ENCODE data around the gene CHKA.

Gene CHKA

GRCh38 chr11:68071281-68072048 is 49.7 kb downstream of the CHKA start:
- no peak for DNase-seq (ENCODE audit: low read depth in 2 of 2)

DNA sequence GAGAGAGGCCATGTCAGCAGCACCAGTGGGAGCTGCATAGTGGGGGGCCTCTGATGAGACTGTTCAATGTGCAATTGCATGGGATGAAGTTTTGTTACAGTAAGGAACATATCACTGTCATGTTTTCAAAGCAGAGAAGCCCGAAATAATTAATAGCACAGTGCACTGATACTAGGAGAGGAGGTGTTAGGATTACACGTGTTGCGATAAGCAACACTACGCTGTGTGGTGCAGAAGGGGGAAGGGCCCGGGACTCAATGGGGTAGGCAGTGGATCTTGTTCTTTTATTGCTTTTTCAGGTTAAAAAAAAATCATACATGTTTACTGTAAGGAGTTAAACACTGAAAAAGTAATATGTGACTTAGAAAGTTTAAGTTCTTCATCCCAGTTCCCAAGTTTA is 53.2 kb downstream of the CHKA start:
- no peak for DNase-seq (ENCODE audit: low read depth in 2 of 2)

DNA sequence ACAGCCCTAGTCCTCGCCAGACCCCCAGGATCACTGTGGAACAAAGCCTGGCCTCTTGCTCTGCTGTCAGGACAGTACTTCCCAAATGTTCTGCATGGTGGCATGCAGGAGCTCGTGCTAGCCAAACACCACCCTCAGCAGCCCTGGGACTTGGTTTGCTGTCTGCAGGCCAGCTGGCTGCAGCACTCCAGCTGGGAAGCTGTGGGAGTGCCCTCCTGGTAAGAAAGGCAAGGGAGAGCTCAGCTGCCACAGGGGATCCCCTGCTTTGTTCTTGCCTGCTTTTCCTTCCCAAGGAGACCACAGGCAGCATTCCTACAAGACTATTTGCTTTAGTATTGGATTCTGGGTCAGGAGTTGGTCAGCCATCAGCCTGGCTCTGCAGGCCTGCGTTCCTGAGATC is 54.4 kb downstream of the CHKA start:
- no peak for DNase-seq (ENCODE audit: low read depth in 2 of 2)

DNA sequence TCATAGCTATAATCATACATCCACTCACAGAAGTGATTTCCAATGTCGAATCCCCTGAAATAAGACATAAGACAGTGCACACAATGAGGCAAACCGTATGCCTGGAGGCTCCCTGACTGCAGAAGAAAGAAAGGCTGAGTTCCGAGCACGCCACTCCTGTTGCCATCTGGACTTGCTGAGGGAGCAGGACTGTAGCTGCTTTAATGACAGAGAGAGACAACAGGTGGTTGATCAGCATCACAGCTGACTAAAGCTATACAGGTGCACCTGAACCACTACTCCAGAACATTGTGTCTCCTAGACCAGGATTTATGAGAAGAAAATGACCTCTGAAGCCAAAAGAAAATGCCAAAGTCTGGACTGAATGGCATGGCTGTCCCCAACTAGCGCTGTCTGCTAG is 55.3 kb downstream of the CHKA start:
- DNase-seq (ENCODE audit: low read depth in 2 of 2): no peak

GRCh38 chr11:68064926-68065325 is 56.3 kb downstream of the CHKA start:
- no peak for DNase-seq (ENCODE audit: low read depth in 2 of 2)

DNA sequence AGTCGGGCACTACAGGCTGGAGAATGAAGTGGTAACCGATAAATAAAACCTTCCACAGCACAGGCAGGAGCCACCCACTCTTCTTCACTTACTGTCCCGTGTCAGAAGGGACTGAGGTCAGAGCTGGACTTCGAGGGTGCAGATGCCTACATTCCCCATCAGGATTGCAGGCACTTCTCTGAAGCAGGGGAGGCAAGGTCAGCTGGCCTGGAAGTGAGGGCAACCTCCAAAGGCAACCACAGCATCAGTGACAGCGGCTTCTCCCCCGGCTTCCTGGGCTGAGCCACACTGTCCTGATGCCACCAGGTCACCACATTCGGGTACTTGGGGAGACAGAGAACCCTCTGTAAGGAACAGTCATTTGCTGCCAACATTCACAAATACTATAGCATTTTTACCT is 59.7 kb downstream of the CHKA start:
- no peak for DNase-seq (ENCODE audit: low read depth in 2 of 2)

DNA sequence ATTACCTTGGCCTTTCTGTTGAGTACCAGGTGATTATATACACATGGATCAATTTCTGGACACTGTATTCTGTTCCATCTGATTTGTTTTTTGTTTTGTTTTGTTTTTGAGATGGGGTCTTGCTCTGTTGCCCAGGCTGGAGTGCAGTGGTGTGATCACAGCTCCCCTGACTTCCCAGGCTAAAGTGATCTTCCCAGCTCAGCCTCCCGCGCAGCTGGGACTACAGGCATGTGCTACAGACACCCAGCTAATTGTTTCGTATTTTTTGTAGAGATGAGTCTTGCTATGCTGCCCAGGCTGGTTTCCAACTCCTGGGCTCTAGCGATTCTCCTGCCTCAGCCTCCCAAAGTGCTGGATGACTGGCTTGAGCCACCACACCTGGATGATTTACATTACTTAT is 63.4 kb downstream of the CHKA start:
- no peak for DNase-seq (ENCODE audit: low read depth in 2 of 2)

DNA sequence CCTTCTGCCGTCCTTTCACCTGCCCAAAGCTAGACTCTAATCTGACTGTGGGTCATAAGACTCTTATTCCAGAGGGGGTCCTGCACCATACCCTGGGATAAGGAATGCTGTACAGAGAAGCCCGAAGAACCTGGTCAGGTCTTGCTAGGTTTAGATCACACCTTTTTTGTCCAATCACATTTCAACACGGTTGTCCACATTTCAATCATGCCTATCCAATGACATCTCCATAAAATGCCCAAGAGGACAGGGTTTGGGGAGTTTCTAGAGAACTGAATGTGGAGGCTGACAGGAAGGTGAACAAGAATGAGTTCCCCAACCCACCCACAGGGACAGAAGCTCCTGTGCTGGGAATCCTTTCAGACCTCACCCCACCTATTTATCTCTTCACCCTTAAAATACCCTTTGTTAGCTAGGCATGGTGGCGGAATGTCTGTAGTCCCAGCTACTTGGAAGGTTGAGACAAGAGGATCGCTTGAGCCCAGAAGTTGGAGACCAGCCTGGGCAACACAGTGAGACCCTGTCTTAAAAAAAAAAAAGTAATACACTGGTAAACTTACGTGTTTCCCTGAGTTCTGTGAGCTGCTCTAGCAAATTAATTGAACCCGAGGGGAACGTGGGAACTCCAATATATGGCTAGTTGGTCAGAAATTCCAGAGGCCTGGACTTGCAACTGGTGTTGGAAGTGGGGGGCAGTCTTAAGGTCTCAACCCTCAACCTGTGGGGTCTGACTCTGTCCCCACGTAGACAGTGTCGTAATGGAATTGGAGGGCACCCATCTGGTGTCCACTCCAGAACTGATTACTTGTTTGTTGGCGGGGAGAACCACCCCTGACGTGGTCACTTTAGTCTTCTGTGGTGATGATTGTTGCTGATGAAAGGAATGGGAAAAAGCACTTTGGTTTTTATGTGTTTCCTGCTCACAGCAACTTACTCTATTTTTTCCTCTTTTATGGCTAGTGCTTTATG is 64.6 kb downstream of the CHKA start:
- no peak for DNase-seq (ENCODE audit: low read depth in 2 of 2)

DNA sequence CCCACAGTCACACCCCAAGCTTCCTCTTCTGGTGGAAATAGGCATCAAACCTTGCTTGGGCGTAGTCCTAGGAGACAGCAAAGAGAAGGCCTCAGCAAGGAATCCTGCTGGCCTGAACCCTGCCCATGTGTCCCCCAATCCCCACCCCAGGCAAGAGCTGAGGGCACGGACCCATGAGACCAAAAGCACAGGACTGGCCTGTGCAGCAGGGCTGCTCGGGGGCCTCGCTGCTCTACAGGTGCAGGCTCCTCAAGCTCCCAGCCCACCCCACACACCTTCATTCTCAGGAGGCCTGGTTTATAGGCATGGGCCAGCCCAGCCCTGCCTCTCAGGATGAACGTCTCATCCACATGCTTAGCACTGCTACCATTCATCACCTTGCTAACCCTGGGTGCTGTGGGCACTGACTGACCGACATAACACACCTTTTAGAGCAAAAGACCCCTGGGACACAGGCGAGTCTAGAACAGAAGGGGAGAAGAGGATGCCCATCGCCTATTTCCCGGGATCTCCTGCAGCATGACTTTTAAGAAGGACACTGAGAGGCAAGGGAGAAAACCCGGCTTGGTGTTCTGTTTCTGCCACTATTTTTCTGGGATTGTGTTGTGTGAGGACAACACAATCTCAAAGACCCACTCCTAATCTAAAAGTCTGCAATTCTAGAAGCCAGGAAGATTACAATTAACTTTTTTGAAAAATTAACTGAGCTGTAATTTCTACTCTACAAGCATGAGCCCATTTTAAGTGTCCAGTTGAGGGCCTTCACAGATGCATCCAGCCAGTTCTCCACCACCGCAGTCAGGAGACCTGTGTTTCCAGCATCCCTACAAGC is 67.0 kb downstream of the CHKA start:
- no peak for DNase-seq (ENCODE audit: low read depth in 2 of 2)

- no peak for DNase-seq (ENCODE audit: low read depth in 2 of 2)
Observed at GRCh38 chr11:68053117-68053516, 68.1 kb downstream of the CHKA start.

- DNase-seq (ENCODE audit: low read depth in 2 of 2): no peak
Observed at GRCh38 chr11:68052137-68052873, 68.9 kb downstream of the CHKA start.

DNA sequence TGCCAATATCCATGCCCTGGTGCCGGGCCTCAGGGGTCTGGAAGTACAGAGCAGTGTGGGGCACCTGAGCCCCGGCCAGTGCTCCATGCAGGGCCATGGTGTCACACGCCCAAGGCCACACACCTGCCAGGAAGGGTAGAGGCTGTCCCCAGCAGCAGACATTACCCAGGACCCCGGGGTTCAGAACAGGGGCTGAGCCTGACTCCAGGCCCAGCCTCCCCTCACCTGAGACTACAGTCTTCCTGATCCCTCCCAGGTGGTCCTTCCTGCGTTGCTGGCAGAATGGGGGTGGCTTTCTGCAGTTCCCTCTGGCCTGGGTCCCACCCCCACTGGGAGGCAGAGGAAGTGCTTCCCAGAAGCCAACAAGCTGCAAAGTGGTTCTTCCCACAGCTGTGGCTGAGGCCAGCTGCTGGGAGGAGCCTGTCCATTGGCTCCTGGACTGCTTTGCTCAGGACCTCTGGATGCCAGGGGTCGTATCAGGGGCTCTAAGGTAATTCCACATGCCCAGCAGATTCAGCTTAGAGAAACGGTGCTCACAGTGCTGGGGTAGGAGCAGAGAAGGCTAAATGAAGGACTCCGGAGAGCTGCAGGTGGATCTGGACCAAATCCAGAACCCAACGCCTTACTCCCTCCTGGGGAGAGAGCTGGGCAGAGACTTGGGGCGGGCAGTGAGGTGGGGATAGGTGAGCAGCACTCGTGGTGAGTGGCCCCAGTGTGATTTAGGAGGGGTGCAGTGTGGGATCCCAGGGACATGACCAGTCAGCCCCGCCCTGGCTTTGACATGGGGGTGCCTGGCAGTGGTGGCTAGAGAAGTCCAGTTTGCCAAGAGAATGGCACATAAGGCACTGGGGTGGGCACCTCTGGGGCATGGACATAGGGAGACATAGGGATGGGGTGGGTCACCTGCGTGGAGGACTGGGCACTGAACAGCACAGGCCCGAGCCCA is 69.7 kb downstream of the CHKA start:
- DNase-seq (ENCODE audit: low read depth in 2 of 2): no peak

DNA sequence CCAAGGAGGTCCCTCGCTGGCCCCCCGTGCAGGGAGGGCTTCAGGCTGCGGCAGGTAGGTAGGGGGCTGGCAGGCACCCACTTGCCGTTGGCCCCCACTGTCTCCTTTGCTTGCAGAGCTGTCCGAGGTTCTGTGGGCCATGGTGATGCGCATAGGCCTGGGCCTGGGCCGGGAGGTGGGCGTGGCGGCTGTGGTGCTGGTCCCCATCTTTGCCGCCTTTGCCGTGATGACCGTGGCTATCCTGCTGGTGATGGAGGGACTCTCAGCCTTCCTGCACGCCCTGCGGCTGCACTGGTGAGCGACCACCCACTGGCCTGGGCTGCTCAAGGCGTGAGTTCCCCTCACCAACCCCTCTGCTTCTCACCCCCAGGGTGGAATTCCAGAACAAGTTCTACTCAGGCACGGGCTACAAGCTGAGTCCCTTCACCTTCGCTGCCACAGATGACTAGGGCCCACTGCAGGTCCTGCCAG is 70.8 kb downstream of the CHKA start:
- DNase-seq (ENCODE audit: low read depth in 2 of 2): no peak

GRCh38 chr11:68049509-68050370 is 71.4 kb downstream of the CHKA start:
- no peak for DNase-seq (ENCODE audit: low read depth in 2 of 2)

DNA sequence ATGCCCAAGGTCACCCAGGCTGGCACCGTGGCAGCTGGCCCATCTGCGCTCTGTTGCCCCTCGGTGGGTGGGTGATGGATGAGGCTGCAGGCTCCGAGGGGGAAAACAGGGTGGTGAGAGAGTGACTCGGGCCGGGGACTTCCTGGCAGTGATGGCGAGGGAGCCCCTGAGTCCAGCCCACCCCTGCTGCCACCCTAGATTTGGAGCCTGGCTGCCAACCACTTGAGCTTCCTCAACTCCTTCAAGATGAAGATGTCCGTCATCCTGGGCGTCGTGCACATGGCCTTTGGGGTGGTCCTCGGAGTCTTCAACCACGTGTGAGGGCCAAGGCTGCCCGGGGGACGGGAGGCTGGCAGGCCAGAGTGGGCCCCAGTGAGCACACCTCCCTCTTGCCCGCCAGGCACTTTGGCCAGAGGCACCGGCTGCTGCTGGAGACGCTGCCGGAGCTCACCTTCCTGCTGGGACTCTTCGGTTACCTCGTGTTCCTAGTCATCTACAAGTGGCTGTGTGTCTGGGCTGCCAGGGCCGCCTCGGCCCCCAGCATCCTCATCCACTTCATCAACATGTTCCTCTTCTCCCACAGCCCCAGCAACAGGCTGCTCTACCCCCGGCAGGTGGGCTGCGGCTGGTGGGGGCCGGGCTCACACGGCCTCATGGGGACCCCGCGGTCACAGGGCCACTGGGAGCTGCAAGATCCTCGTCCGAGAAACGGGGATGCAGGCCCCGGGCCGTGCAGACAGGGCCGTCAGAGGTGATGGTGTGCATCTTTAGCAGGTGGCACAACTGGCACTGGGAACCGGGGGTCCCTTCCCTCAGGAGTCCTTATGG is 72.3 kb downstream of the CHKA start:
- DNase-seq (ENCODE audit: low read depth in 2 of 2): no peak

DNA sequence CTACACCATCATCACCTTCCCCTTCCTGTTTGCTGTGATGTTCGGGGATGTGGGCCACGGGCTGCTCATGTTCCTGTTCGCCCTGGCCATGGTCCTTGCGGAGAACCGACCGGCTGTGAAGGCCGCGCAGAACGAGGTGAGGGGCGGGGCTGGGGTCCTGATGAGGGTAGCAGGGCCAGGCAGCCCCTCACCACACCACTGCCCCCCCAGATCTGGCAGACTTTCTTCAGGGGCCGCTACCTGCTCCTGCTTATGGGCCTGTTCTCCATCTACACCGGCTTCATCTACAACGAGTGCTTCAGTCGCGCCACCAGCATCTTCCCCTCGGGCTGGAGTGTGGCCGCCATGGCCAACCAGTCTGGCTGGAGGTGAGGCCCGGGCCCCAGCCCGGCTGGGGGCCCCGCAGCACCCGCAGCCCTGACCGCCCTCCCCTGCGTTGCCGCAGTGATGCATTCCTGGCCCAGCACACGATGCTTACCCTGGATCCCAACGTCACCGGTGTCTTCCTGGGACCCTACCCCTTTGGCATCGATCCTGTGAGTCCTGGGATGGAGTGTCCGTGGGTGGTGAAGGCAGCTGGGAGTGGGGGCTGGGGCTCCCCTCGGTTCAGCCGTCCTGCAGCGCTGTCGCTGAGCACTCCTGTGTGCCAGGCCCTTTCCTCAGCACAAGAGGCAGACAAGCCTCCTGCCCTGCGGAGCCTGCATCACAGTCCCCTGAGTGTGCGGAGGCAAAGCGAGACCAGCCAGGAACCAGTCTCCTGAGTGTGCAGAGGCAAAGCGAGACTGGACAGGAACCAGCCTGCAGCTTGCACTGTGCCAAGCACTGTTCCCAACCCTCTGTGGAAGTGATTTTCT is 73.5 kb downstream of the CHKA start:
- no peak for DNase-seq (ENCODE audit: low read depth in 2 of 2)

DNA sequence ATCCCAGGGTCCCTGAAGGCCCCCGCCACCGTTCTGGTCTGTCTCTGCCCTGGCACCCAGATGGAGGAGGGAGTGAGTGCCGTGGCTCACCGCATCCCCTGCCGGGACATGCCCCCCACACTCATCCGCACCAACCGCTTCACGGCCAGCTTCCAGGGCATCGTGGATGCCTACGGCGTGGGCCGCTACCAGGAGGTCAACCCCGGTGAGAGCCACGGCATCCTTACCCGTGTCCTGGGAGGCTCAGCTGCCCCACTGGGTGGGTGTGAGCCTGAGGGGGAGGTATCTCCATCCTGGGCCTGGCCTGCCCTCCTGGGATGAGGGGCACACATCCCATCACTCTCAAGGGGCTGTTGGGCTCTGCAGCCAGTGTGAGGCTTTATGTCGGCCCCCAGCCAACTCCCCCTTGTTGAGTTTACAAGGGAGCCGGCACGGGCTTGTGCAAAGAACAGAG is 76.3 kb downstream of the CHKA start:
- no peak for DNase-seq (ENCODE audit: low read depth in 2 of 2)

All from stimulated activated CD8-positive, alpha-beta memory T cell treated with anti-CD3 and anti-CD28 coated beads, Interleukin-2, amount 100 ng/mL, for 1 hour (primary cell).